GM21526 (cell line): ENCODE measurements around the gene MKLN1.
"Not testable (repeated sequence)": the region's sequence is repeated elsewhere in the genome, so short reads cannot be mapped to it uniquely, and the experiment has no call there.

Experiments
- ATAC-seq: cut with Tn5 transposase; IDR thresholded peaks from one replicate; pipeline ENCODE4 v1.9.1; 2021; ENCODE audit warnings: moderate library complexity; ENCODE audit not compliant: unreplicated experiment, low FRiP score

The MKLN1 gene

DNA sequence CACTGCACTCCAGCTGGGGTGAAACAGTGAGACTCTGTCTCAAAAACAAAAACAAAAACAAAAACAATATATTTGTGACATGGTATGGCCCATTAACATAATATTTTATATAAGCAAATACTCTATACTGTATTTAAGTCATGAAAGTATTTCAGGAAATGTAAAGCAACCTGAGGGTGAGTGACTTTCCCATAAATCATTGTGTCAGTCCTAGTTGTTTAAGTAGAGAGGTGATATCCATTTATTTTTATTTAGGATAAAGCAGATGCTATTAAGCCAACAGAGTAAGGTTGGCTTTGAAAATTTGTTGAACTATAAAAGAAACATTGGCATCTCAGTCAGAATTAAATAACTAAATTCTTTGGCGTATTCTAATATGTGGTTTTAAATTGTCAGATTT is 60.5 kb downstream of the MKLN1 start:
- no peak for ATAC-seq

DNA sequence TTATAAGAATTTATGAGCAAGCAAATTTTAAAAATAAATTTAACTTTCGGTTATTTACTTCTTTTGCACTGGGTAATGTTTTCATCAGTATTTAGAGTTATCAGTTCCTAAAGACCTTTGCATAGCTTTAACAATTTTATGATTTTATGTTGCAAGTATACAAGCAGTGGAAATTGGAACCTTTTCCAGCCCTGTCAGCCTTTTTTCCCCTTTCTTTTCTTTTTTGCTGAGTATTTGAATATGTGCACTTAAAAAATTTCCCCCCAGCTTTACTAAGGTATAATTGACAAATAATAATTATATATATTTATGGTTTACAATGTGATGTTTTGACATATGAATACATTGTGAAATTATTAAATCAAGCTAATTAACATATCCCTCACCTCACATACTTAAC is 62.6 kb downstream of the MKLN1 start:
- no peak for ATAC-seq

DNA sequence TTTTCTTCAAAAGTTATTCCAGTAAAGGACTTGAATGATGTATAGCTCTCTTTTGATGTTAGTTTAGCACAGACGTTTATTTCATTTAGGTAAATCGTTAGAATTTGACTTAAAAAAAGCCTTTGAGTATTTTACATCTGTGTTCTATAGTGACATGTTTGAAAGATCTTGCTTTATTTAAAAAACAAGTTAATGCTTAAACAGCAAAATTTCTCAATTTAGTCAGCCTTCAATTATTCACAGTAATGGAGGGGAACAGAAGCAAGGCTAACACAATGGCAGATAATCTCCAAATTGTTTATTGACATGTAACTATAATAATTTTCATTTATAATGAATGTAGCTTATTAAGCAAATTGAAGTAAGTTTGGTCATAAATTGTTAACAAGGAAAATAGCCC is 63.5 kb downstream of the MKLN1 start:
- ATAC-seq = no peak

DNA sequence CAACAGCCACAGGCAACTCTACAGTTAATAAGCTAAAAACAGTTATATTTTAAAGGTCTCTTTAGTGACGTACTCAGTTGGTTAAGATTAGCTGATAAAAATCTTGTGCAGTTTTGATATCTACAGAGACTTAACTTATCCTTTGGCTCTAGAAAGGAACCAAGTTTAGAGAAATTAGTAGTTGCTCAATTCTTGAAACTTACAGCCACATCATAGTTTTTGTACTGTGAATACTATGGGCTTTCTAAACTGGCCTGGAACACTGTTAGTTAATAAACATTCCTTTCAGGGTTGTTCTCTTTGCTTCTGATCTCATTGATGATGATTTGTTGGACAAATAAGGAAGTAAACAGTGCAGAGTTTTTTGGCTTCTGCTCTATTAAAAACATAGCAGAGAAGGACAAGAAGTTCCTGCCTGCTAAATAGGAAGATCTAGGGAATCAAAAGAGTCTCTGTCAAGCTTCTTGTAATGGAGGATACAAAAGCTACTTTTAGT is 73.1 kb downstream of the MKLN1 start:
- no peak for ATAC-seq

DNA sequence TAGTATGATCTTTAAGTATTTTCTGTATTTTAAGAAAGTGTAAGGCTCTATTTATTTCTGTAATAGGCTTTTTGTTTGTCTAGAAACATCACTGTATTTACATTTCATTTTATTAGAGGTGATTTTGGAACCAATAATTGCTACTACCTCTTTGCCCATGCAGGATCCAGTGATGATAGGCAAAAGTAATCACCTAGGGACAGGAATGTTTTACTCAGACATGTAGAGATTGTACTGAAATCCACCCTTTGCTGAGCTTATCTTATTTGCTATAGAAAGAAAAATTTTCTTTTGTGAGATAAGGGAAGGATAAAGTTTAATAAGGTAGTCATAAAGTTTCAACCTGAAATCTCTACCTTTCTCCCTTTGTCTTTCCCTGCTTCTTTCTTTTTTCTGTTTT is 73.5 kb downstream of the MKLN1 start:
- ATAC-seq = no peak

DNA sequence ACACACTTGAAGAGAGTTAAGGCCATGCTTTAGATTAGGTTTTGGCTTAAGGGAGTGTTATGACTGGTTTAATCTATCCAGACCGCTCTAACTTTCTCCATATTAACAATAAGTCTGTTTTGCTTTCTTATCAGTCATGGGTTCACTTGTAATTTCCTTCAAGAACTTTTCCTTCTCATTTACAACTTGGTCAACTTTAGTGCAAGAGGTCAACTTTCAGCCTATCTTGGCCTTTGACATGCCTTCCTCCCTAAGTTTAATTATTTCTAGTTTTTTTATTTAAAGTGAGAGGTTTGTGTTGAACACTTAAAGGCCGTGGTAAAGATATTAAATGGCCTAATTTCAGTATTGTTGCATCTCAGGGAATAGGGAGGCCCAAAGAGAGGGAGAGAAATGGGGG is 75.6 kb downstream of the MKLN1 start:
- ATAC-seq = no peak

DNA sequence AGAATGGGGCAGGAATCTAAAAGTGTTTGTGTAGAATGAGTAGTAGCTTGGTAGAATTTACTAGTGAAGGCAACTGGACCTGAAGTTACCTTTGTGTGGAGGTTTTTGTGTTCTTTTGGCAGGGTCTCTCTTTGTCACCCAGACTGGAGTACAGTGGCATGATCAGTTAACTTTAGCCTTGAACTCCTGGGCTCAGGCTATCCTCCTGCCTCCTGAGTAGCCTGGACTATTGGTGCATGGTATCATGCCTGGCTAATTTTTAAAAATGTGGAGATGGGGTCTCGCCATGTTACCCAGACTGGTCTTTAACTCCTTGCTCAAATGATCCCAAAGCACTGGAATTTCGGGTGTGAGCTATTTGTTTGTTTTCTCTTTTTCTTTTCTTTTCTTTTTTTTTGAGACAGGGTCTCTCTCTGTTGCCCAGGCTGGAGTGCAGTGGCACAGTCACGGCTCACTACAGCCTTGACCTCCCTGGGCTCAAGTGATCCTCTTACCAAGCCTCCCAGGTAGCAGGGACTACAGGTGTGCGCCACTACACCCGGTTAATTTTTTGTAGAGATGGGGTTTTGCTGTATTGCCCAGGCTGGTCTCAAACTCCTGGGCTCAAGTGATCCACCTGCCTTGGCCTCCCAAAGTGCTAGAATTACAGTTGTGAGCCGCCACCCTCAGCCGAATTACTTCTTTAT is 76.7 kb downstream of the MKLN1 start:
- no peak for ATAC-seq

DNA sequence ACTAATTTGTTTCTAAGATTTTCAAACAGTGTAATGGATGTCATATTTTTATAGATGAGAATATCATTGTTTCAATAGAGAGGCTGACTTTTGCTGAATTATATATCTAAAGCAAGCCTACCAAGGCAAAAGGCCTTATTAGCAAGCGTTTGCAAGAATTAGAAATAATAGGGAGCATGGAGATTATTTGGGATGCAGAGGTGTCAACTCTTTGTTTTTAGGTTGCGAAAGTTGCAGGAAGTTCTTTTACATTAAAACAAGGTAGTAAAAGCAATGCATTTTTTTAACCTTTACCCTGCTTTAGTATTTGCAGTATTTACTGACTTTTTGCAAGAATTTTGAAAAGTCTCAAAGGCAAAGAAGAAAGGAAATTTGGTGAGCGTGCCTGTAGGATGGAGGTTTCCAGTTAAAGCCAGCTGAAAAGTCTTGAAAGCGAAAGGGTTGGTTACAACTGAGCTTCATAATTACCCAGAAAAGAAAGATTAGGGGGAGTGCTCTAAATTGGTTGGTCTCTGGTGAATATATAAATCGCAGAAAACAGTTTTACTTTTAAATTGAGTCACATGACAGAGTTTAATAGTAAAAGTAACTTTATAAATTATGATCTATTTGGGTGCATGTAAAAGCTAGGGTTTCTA is 81.6 kb downstream of the MKLN1 start:
- no peak for ATAC-seq

DNA sequence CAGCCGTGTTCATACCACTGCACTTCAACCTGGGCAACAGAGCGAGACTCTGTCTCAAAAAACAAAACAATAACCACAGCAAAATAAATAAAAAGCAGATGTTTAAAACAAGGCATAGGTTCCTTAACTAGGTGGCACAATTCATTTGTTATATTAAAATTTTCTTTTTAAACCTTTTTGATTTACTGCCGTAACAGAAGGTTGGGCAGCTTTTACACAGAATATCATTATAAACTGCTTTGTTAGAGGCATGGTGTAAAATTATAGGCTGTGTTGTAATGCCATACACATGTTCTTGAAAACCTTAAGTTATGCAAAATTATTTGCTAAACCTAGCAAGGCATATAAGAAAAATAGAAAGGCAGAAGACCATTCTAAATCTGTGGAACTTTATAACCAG is 84.4 kb downstream of the MKLN1 start:
- no peak for ATAC-seq

DNA sequence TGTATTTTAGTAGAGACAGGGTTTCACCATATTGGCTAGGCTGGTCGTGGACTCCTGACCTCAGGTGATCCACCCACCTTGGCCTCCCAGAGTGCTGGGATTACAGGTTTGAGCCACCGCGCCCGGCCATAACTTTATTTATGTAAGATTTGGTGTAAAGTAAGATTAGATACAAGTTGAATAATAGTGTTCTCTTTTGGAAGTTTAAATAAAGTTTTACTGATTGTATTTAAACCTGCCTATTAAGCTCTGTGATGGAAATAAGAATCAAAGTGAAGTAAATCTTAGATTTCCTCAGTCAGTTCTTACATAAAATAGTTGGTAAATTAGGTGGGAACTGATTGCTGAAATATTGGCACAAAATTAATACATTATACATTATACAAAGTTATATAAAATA is 86.0 kb downstream of the MKLN1 start:
- ATAC-seq = no peak

DNA sequence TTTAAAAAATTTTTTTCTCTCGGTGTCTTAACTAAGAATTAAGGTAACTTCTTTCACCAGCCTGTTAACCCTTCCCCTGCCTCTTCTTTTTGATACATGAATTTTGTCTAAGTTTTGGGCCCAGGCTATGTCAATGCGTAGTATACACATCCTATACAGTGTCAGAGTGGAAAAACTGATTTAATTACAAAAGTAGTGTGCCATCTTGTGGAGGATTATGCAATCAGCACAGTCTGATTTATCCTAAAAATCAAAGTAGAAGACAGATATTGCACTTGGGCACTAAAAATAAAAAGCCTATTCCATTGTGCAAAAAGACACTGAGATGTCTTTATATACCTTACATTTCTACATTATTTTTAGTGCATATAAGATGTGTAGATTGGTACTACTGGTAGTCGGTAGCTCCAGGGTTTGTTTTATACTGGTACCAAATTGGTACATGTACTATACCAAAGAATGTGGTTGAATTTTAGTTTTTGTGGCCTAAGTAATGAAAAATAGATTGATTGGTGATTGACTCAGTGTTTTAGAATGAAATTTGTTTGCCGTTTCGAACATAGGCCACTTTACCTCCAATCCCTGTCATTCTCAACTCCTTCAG is 96.6 kb downstream of the MKLN1 start:
- no peak for ATAC-seq

DNA sequence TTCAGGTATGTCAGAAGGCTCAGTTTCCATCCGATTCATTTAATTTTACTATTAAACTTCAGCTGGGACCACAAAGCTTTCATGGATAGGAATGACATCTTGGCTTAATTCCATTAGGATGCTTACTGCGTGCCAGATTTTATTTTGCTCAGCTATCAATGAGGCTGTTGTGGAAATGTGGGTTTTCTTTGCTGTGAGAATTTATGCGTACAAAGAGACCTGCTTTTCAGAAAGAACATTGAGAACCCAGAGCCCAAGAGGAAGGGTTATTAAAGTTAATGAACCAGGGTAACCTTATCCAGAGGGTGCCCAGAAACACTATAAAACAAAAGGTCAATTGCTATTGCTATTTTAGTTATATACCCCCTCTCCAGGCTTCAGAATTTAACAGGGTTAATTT is 98.3 kb downstream of the MKLN1 start:
- no peak for ATAC-seq

DNA sequence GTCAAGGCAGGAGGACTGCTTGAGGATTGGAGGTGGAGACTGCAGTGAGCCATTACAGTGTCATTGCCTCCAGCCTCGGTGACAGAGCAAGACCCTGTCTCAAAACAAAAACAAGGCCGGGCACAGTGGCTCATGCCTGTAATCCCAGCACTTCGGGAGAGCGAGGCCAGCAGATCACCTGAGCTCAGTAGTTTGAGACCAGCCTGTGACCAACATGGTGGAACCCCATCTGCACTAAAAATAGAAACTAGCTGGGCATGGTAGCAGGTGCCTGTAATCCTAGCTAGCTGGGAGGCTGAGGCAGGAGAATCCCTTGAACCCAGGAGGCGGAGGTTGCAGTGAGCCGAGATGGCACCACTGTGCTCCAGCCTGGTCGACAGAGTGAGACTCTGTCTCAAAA is 103.2 kb downstream of the MKLN1 start:
- not testable (repeated sequence) for ATAC-seq

DNA sequence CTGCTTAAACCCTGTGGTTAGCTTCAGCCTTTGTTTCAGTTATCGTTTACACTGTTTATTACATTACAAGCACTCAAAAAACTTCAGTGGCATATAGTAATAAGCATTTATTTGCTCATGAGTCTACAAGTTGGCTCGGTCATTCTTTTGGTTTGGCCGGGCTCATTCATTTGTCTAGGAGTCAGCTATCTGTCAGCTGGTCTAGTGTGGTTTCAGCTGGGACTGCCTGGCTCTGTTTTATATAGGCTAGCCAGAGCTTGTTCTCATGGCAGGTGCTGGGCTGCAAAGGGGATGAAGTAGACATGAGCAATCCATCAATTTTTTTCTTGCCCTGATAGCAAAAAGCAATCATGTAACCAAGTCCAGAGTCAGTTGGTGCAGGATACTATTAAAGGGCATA is 103.6 kb downstream of the MKLN1 start:
- no peak for ATAC-seq

DNA sequence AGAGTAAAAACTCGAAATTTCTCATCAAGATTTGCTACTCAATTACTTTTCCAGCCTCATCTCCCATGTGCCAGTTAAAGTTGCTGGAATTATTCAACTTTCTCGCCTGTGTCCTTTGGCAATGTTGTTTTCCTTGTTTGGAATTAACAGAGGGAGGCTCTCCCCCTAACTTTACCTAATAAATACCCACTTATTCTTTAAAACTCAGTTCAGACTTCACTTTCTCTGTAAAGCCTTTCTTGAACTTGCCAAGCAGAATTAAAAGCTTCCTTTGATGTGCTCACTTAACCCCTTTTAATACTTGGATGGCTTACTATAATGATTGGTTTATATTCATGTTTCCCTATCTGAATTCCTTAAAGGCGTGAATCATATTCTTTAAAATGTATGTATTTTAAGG is 104.1 kb downstream of the MKLN1 start:
- no peak for ATAC-seq

DNA sequence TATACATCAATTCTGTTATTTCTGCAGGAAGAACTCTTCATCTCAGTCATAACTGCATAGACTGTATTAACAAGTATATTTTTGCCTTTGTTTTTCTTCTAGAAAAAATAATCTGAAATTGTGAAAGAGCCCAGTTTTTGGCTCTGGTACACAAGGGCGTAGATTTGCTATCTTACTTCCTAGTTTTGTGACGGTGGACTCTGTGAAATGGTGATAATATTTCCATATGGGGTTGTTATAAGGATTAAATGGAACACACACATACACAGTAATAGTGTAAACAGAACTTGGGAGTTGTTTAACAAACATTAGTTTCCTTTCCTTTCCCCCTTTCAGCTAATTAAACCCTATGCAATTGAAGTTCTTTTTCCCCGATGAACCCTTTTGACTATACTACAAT is 108.7 kb downstream of the MKLN1 start:
- ATAC-seq = no peak

DNA sequence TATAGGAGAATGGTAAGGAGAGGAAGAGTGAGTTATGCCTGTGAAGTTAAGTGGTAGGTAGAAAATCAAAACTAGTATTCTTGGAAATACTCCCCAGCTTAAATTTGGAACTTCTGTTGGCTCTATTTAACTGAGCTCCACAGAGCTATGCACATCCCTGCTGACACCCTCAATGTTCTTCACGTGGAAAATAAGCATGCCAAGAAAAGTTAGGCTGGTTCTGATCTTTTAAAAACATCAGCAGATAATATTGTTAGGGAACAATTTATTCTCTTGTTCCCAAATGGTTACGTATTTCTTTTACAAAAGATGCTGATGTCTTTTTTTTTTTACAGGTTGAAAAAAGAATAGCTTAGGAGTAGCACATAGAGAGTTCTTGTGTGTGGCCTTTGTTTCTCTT is 111.3 kb downstream of the MKLN1 start:
- ATAC-seq = no peak

DNA sequence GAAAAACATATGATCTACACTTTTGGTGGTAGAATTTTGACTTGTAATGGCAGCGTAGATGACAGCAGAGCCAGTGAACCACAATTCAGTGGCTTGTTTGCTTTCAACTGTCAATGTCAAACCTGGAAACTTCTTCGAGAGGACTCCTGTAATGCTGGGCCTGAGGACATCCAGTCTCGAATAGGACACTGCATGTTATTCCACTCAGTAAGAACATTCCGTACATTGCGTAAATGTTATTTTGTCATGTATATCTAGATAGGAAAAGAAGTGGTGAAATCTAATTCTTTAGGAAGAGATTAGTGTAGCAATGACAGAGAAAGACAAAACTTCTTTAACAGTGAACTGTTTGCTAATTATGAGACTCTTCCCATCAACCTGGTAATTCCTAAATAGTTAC is 115.8 kb downstream of the MKLN1 start:
- ATAC-seq = no peak

DNA sequence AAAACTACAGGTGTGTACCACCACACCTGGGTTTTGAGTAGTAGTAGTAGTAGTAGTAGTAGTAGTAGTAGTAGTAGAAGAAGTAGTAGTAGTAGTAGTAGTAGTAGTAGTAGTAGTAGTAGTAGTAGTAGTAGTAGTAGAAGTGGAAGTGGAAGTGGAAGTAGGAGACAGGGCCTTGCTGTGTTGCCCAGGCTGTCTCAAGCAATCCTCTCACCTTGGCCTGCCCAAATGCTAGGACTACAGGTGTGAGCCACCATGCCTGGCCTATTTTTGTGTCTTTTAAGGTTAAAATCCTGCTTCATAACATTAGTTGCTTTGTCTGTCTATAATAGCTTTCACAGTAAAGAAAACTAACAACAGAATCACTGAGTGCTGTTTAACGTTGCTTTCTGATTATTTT is 117.0 kb downstream of the MKLN1 start:
- ATAC-seq = no peak

DNA sequence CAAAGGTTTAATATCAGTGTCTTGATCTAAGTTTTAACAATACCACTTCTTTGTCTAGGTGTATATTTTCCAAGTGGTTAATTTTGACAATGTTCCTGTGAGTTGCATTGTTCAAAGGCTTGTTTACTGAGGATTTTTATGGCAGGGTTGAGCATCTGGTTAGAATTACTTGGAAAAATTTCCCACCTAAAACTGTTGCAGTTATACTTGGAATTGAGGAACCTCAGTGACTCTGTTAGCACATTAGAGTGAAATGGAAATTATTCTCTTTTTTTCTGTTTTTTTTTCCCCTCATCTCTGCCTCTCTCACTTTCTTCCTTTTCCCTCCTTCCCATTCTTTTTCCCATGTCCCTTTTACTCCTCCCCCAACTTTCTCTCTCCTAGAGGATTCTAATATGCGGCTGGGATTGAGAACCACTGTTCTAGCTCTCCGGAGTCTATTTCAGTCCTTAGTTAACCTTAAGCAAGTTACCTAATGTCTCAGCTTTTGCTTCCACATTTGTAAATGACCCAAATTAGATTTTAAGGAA is 121.8 kb downstream of the MKLN1 start:
- ATAC-seq = no peak

DNA sequence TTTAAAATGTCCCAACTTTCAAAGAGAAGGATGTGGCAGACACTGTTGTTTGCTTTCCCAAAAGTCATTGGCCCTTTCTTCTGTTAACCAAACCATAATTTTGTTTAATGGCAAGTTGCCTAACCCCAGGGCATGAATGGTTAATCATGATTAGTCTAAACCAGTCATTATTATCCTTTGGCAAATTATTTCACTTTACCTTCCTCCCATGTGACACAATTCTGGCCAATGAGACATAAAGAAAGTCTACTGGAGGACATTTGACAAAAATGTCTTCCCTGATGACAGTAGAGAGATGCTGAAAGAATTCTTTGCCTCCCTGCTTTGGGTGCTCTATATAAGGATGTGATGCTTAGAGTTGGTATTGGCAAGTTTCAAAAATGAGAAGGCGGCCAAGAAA is 126.8 kb downstream of the MKLN1 start:
- no peak for ATAC-seq

DNA sequence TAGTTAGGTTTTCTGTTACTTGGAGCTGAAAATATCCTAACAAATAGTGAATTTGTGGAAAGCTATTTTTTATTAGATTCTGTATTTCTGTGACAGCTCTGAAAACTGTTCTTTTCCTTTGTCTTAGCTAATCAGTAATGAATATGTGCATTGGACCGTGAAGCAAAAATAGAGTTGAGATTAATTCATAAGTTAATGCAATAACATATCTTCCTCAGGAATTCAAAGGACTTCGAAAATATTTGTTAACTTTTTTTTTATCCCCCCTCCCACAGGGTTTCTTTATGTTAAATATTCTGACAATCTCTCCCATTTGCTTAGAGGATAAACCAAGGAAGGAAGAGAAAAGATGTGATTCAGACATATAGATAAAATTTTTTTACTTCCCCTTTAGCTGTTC is 127.3 kb downstream of the MKLN1 start:
- ATAC-seq = no peak
